A549 (cell line): ENCODE measurements around the gene CTIF. TPM values are rescaled to one million over a fixed set of nuclear protein-coding genes. Genes with fewer than 3 reads are reported as not detected.

Experiments
- ATAC-seq, 2 experiments: fragments of 200-7000 bp in 1 of 2; fragments of >200 bp in 1 of 2; cut with Nextera tagmentation in 1 of 2; cut with Tn5 transposase in 1 of 2; 3 replicates each; pipeline versions ENCODE4 v1.8.0 to v1.9.1; 2018 to 2020; ENCODE audit warnings: mild to moderate bottlenecking in 1 of 2, moderate library complexity in 1 of 2
- CTCF ChIA-PET: fragments of 300-600 bp; sonication (Branson Sonifier 250); formaldehyde crosslinking; extraction: SDS; loops from one replicate; lab custom pipeline; 2021; ENCODE audit warnings: antibody characterized with exemption, inconsistent platforms; lab: Yijun Ruan, JAX
- POLR2A ChIA-PET: fragments of 350-600 bp; formaldehyde crosslinking; extraction: SDS; loops from one replicate; lab custom pipeline; 2021; ENCODE audit warnings: antibody characterized with exemption, inconsistent platforms; lab: Yijun Ruan, JAX
- DNase-seq, 2 experiments: peaks; one replicate each; pipeline versions ENCODE4 v3.0.0 to v3.0.0-alpha.2; 2011 to 2016; ENCODE audit warnings: low read depth in 1 of 2, low spot score in 1 of 2
- FAIRE-seq: peaks from 2 replicates; lab custom pipeline; 2011; peaks lifted over from hg19 to GRCh38; lab: Jason Lieb, UNC
- H3K27ac ChIP-seq, 2 experiments: fragments of >200 bp; sonication (Bioruptor Twin); formaldehyde crosslinking; 3 replicates each; pipeline ENCODE4 v1.5.1; 2016 to 2017
- H3K4me1 ChIP-seq: fragments of >200 bp; sonication (Bioruptor Twin); formaldehyde crosslinking; 3 replicates; pipeline ENCODE4 v1.6.1; 2016
- H3K4me2 ChIP-seq: fragments of >200 bp; sonication (Bioruptor Twin); formaldehyde crosslinking; 3 replicates; pipeline ENCODE4 v1.6.1; 2016
- H3K4me3 ChIP-seq: fragments of >200 bp; sonication (Bioruptor Twin); formaldehyde crosslinking; 3 replicates; pipeline ENCODE4 v1.5.1; 2016
- H3K9me3 ChIP-seq: fragments of >200 bp; sonication (Bioruptor Twin); formaldehyde crosslinking; 3 replicates; pipeline ENCODE4 v1.6.1; 2016
- CBX2 ChIP-seq: fragments of 200-600 bp; sonication (generic); IDR thresholded peaks from 2 replicates; pipeline ENCODE4 v1.6.1; 2016; ENCODE audit warnings: low read depth, mild to moderate bottlenecking, borderline replicate concordance
- EHMT2 ChIP-seq: fragments of 200-600 bp; sonication (generic); IDR thresholded peaks from 2 replicates; pipeline ENCODE4 v1.6.1; 2016; ENCODE audit warnings: antibody characterized with exemption, low read depth, mild to moderate bottlenecking, moderate library complexity
- FOSL2 ChIP-seq, 2 experiments: fragments of 450-650 bp in 1 of 2; fragments of >200 bp in 1 of 2; sonication (Bioruptor Twin) in 1 of 2; formaldehyde crosslinking; IDR thresholded peaks; 2 replicates each; pipeline versions ENCODE4 v1.5.0 to v1.6.1; 2016 to 2020; ENCODE audit warnings: mild to moderate bottlenecking in 1 of 2, moderate library complexity in 1 of 2
- FOXS1 ChIP-seq: fragments of 250-450 bp; sonication (Bioruptor Pico); IDR thresholded peaks from 2 replicates; pipeline ENCODE4 v1.5.0; 2020; ENCODE audit warnings: mild to moderate bottlenecking, moderate library complexity
- GATA3 ChIP-seq: IDR thresholded peaks from 2 replicates; pipeline ENCODE4 v1.6.1; 2012; ENCODE audit warnings: borderline replicate concordance
- HOXB13 ChIP-seq: fragments of 250-450 bp; sonication (Bioruptor Pico); IDR thresholded peaks from 2 replicates; pipeline ENCODE4 v1.5.0; 2020; ENCODE audit warnings: low read depth, mild to moderate bottlenecking, moderate library complexity
- JUN ChIP-seq, 2 experiments: fragments of >200 bp; sonication (Bioruptor Twin); formaldehyde crosslinking; IDR thresholded peaks; 2 replicates in 1 of 2; 3 replicates in 1 of 2; pipeline ENCODE4 v1.6.1; 2016 to 2017
- JUNB ChIP-seq: fragments of >200 bp; sonication (Bioruptor Twin); formaldehyde crosslinking; IDR thresholded peaks from 2 replicates; pipeline ENCODE4 v1.6.1; 2016
- PHF8 ChIP-seq: fragments of 200-600 bp; sonication (generic); IDR thresholded peaks from 2 replicates; pipeline ENCODE4 v1.6.1; 2016; ENCODE audit warnings: low read depth, mild to moderate bottlenecking, antibody characterized with exemption, moderate library complexity, borderline replicate concordance
- POLR2AphosphoS2 ChIP-seq: conservative IDR thresholded peaks from 2 replicates; pipeline ENCODE4 v1.6.1; 2012; ENCODE audit warnings: low read length, improper control_type of control experiment, inconsistent platforms
- RAD21 ChIP-seq, 2 experiments: fragments of >200 bp in 1 of 2; sonication (Bioruptor Twin) in 1 of 2; formaldehyde crosslinking in 1 of 2; IDR thresholded peaks in 1 of 2; conservative IDR thresholded peaks in 1 of 2; 2 replicates in 1 of 2; 3 replicates in 1 of 2; pipeline ENCODE4 v1.6.1; 2012 to 2018; ENCODE audit warnings: inconsistent platforms in 1 of 2
- RARB ChIP-seq: fragments of 250-450 bp; sonication (Bioruptor Pico); IDR thresholded peaks from 2 replicates; pipeline ENCODE4 v1.8.0; 2021; ENCODE audit warnings: mild to moderate bottlenecking, moderate library complexity
- RNF2 ChIP-seq: fragments of 200-600 bp; sonication (generic); IDR thresholded peaks from 2 replicates; pipeline ENCODE4 v1.6.1; 2016; ENCODE audit warnings: low read depth, mild to moderate bottlenecking, antibody characterized with exemption, moderate library complexity, borderline replicate concordance
- ZFP36 ChIP-seq: fragments of 450-650 bp; IDR thresholded peaks from 2 replicates; pipeline ENCODE4 v1.6.1; 2014; ENCODE audit warnings: borderline replicate concordance; ENCODE audit not compliant: partially characterized antibody
- WGBS: methylation state at CpG from one replicate; pipeline ENCODE4 v1.1.6; 2017; ENCODE audit errors: missing lambda C conversion rate; 5-methylcytosine and 5-hydroxymethylcytosine counted together
- polyA plus RNA-seq, 4 experiments: library from polyadenylated mRNA; depleted of rRNA in 3 of 4; stranded (reverse); fragments of >200 nt; fragmentation: RNase III in 1 of 4; extraction: RNeasy Plus Mini Kit Qiagen cat#74134 plus additional on column Dnase treatment in 1 of 4; gene quantifications; 2 replicates in 3 of 4; 3 replicates in 1 of 4; pipeline ENCODE4 v1.2.3, GENCODE V29; 2011 to 2017
- TF ChIP-seq, protein P1 (sequence below): IDR thresholded peaks from 2 replicates; pipeline ENCODE4 v1.6.1; 2012; ENCODE audit warnings: low read depth, borderline replicate concordance
- TF ChIP-seq, protein P2 (sequence below): fragments of 200-600 bp; sonication (generic); IDR thresholded peaks from 2 replicates; pipeline ENCODE4 v1.6.1; 2016; ENCODE audit warnings: antibody characterized with exemption, mild to moderate bottlenecking, moderate library complexity
- TF ChIP-seq, protein P3 (sequence below): fragments of 250-450 bp; sonication (Bioruptor Pico); IDR thresholded peaks from 2 replicates; pipeline ENCODE4 v1.5.0; 2021; ENCODE audit warnings: mild to moderate bottlenecking, moderate library complexity, borderline replicate concordance
- TF ChIP-seq, protein P4 (sequence below): fragments of 250-450 bp; sonication (Bioruptor Pico); IDR thresholded peaks from 2 replicates; pipeline ENCODE4 v1.5.0; 2020; ENCODE audit warnings: low read depth, mild to moderate bottlenecking, moderate library complexity
- TF ChIP-seq, protein P5 (sequence below): IDR thresholded peaks from 2 replicates; pipeline ENCODE4 v1.6.1; 2012

The CTIF gene
- polyA plus RNA-seq, 2 of the 4 experiments (the other 2 are of a cell fraction): 17.0 to 24.7 TPM

DNA sequence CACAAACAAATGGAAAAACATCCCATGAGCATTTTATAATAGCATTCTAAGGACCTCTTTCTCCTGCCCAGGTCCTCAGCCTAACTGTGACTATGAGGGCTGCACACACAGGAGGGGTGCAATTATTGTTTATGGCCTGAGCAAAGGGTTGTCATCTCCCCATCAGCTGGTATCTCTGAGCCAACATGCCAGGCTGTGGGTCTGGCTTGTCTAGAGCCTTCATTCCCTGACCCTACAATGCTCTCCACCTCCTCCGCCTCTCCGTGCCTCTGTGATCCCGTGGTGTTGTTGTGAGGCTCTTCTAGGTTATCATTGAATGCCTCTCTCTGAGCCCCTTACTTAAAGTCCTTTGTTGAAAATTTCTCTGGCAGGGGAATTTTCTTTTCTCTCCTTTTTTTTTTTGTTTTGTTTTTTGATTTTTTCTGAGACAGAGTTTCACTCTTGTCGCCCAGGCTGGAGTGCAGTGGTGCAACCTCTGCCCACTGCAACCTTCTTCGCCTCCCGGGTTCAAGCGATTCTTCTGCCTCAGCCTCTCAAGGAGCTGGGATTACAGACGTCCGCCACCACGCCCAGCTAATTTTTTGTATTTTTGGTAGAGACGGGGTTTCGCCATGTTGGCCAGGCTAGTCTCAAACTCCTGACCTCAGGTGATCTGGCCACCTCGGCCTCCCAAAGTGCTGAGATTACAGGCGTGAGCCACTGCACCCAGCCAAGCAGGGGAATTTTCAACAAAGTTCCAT is 285.6 kb downstream of the CTIF start:
- TF ChIP-seq PHF8 (no peak), EHMT2 (no peak), POLR2AphosphoS2 (no peak), JUN (IDR thresholded peaks at IDR 0.05) (no peak), FOSL2 (IDR thresholded peaks at IDR 0.05) (no peak), FOSL2 (CRISPR knock-in tag; IDR thresholded peaks at IDR 0.05) (no peak), CBX2 (no peak), ZFP36 (no peak), RNF2 (no peak), RARB (CRISPR knock-in tag) (no peak)
- TF ChIP-seq, protein P1, sequence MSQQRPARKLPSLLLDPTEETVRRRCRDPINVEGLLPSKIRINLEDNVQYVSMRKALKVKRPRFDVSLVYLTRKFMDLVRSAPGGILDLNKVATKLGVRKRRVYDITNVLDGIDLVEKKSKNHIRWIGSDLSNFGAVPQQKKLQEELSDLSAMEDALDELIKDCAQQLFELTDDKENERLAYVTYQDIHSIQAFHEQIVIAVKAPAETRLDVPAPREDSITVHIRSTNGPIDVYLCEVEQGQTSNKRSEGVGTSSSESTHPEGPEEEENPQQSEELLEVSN: no peak
- TF ChIP-seq, protein P2, sequence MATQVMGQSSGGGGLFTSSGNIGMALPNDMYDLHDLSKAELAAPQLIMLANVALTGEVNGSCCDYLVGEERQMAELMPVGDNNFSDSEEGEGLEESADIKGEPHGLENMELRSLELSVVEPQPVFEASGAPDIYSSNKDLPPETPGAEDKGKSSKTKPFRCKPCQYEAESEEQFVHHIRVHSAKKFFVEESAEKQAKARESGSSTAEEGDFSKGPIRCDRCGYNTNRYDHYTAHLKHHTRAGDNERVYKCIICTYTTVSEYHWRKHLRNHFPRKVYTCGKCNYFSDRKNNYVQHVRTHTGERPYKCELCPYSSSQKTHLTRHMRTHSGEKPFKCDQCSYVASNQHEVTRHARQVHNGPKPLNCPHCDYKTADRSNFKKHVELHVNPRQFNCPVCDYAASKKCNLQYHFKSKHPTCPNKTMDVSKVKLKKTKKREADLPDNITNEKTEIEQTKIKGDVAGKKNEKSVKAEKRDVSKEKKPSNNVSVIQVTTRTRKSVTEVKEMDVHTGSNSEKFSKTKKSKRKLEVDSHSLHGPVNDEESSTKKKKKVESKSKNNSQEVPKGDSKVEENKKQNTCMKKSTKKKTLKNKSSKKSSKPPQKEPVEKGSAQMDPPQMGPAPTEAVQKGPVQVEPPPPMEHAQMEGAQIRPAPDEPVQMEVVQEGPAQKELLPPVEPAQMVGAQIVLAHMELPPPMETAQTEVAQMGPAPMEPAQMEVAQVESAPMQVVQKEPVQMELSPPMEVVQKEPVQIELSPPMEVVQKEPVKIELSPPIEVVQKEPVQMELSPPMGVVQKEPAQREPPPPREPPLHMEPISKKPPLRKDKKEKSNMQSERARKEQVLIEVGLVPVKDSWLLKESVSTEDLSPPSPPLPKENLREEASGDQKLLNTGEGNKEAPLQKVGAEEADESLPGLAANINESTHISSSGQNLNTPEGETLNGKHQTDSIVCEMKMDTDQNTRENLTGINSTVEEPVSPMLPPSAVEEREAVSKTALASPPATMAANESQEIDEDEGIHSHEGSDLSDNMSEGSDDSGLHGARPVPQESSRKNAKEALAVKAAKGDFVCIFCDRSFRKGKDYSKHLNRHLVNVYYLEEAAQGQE: no peak
- Histone ChIP-seq H3K4me3 (no peak overlapping the region), H3K4me1 (no peaks in the 10 kb centered on the region), H3K9me3 (peaks cover 6% of the 10 kb centered on the region; the same call in 1 of the 3 replicates), H3K4me2 (no peak overlapping the region), H3K27ac (no peak overlapping the region)
- FAIRE-seq (no peak), ATAC-seq (no peak), DNase-seq (no peak)
- 92% methylated on average over 14 of the region's 14 CpGs for WGBS
- CTCF ChIA-PET: no interaction called here
- POLR2A ChIA-PET: no interaction called here

DNA sequence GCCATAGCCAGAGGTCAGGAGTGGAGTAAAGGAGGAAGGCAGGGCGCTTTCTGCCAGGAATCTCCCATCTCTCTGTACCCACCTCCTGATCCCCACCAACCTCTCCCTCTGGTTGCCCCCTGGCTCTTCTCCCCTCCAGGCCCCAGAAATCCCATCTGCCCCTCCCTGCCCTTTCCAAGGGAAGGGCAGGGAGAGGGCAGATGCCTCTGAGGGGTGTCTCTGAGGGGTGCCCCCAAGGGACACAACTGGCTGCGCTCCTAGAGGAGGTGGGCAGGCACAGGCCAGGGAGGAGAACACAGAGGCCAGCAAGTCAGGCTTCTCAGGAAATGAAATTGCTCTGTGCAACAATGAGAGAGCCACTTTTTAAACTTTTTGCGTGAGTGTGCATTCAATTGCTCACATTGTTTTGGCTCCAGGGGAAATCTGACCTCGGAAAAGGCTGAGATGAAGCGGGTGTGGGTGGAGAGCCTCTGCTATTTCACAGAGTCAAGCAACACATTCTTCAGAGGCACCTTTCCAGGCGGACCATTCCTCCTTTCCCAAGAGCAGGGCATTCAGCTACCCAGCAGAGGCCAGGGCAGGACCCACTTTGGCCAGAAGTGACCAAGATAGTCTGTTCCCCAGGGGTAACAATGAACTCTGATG is 286.4 kb downstream of the CTIF start:
- FAIRE-seq (no peak), DNase-seq (no peak), ATAC-seq (no peak)
- no peak overlapping the region for H3K4me3 ChIP-seq
- no peaks in the 10 kb centered on the region for H3K4me1 ChIP-seq
- H3K4me2 ChIP-seq: no peak overlapping the region
- TF ChIP-seq, protein P3, sequence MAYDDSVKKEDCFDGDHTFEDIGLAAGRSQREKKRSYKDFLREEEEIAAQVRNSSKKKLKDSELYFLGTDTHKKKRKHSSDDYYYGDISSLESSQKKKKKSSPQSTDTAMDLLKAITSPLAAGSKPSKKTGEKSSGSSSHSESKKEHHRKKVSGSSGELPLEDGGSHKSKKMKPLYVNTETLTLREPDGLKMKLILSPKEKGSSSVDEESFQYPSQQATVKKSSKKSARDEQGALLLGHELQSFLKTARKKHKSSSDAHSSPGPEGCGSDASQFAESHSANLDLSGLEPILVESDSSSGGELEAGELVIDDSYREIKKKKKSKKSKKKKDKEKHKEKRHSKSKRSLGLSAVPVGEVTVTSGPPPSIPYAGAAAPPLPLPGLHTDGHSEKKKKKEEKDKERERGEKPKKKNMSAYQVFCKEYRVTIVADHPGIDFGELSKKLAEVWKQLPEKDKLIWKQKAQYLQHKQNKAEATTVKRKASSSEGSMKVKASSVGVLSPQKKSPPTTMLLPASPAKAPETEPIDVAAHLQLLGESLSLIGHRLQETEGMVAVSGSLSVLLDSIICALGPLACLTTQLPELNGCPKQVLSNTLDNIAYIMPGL (CRISPR knock-in tag): no peak
- TF ChIP-seq JUN (IDR thresholded peaks at IDR 0.05) (no peak), RAD21 (conservative IDR thresholded peaks at IDR 0.05 in 1 of 2, IDR thresholded peaks at IDR 0.05 in 1 of 2) (no peak), GATA3 (no peak), JUNB (no peak), FOSL2 (IDR thresholded peaks at IDR 0.05) (no peak), FOSL2 (CRISPR knock-in tag; IDR thresholded peaks at IDR 0.05) (no peak), FOXS1 (CRISPR knock-in tag) (no peak), HOXB13 (CRISPR knock-in tag) (no peak)
- TF ChIP-seq, protein P4, sequence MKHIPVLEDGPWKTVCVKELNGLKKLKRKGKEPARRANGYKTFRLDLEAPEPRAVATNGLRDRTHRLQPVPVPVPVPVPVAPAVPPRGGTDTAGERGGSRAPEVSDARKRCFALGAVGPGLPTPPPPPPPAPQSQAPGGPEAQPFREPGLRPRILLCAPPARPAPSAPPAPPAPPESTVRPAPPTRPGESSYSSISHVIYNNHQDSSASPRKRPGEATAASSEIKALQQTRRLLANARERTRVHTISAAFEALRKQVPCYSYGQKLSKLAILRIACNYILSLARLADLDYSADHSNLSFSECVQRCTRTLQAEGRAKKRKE (CRISPR knock-in tag): no peak
- TF ChIP-seq, protein P5, sequence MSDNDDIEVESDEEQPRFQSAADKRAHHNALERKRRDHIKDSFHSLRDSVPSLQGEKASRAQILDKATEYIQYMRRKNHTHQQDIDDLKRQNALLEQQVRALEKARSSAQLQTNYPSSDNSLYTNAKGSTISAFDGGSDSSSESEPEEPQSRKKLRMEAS: no peak
- H3K27ac ChIP-seq: no peak overlapping the region
- POLR2A ChIA-PET: no interaction called here
- CTCF ChIA-PET: no interaction called here
- H3K9me3 ChIP-seq: peaks cover 6% of the 10 kb centered on the region; the same call in 1 of the 3 replicates
- 77% methylated on average over 5 of the region's 6 CpGs for WGBS
